Activated CD4-positive, alpha-beta T cell treated with anti-CD3 and anti-CD28 coated beads for 4 hours (primary cell): ENCODE results near the gene LSM11.
A peak's percentile ranks its signal among the peaks of the same experiment; 100 is the strongest.

Source experiments
- DNase-seq, 2 donors: peaks; one replicate each; pipeline ENCODE4 v3.0.0-alpha.2; 2020

Gene LSM11

DNA sequence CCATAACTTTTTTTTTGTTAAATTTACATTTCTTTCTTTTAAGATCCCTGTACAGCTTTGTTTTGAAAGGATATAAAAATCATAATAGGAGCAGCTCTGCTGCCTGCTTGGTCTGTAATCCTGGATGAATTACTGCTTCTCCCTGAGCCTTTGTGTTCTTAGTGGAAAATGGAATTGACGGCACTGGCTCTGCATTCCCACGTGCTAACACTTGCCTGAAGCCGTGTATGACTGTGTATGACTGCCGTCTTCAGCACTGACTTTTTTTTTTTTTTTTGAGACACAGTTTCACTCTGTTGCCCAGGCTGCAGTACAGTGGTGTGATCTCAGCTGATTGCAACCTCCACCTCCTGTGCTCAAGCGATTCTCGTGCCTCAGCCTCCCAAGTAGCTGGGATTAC, 7.5 kb upstream of the LSM11 start:
- DNase-seq: no peak

GRCh38 chr5:157739388-157740228, 3.9 kb upstream of the LSM11 start:
- DNase-seq: no peak

DNA sequence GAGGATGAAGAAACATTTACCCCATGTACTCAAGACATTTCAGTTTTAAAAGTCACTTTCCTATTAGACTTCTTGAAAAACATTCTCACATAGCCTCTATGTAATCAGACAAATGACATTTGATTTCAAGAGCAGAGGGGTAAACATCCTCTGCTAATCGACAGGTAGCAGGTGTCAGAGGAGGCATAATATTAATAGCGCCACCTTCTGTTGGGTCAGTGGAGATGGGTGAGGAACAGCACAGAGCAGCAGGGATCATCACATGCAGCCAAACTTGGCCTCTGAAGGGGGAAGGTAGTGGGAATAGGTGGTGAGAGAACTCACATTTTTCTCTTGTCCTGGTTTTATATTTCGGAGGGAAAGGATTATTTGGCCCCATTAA, 3.3 kb upstream of the LSM11 start:
- peak in 1 of 2 donors; percentile 13 for DNase-seq

DNA sequence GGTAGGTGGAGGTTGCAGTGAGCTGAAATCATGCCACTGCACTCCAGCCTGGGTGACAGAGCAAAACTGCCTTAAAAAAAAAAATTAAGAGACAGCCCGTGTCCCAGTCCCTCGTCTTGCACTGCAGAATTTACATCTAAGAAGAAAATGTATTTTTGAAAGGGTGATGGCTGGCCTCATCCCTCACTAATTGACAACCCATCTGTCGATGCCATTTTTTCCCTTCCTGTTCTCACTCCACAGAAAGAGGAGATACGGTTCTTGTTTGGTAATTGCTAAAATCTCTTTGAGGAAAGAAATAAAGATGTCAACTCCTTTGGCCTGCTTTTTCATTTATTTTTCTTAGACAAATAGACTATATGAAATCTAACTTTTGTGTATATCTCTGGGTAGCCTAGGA, 2.4 kb upstream of the LSM11 start:
- DNase-seq: no peak

DNA sequence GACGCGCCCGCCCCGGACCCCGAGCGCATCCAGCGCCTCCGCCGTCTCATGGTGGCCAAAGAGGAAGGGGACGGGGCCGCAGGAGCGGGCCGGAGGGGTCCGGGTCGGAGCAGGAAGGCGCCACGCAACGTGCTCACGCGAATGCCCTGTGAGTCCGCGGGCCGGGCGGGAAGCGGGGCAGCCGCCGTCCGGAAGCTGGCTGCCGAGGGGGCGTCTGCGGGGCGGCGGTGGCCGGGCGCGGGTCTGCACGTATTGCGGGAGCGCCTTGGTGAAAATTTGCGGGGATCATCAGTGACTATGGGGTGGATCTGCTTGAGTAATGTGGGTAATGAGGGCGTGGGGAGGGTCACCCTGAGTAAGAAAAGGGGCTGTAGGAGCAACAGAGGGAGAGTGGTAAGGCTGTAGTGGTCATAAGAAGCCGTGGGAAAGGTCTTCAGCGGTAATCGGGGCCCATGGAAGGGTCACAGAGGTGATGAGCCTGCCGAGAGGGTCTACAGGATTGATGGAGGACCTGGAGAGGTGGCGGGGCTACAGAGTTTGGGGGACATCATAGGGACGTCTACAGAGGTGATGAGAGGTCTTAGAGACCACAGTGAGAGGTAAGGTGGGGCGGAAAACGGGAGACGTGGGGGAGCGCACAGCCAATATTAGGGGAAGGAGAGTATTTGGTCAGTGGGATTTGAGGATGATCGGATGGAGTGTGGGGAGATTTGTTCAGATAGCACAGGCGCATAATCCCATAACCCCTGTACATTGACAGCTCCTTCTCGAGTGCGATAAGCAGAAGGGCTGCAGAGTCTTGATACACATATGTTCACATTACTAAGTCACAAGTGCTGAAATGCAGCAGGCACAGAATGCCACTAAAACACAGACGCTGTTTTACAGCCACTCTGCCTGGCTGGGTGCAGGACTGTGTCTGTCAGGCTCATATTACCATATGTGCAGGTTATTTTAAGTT, 819 bp downstream of the LSM11 start:
- no peak for DNase-seq

GRCh38 chr5:157745041-157745456, 1.5 kb downstream of the LSM11 start:
- DNase-seq: no peak

DNA sequence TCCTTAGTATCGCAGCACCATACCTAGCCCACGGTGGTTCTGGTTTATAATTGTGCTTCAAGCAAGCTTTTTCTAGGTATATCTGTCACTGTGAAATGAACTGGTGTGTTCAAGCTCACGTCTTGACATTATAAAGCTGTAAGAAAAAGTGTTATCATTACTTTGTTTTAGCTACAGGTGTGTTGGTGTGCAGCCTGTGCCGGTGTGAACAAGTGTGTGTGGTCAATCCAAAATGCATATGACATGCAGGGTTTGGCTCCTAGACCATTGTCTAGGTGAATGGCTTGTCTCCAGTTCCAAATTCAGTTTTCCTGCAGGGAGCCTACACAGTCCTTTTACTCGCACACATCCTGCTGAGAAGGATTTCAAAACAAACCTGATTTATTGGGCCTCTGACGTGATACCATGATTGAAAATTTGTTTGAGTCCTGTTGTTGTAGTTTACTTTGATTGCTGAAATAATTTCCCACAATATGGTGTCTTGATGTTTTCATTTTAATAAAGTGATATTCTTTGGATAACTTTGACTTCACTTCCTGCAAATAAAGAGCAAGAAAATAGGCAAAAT, 3.7 kb downstream of the LSM11 start:
- DNase-seq: no peak

GRCh38 chr5:157747766-157748700, 4.5 kb downstream of the LSM11 start:
- DNase-seq: no peak

- DNase-seq: no peak
Observed at GRCh38 chr5:157748760-157749461, 5.4 kb downstream of the LSM11 start.

DNA sequence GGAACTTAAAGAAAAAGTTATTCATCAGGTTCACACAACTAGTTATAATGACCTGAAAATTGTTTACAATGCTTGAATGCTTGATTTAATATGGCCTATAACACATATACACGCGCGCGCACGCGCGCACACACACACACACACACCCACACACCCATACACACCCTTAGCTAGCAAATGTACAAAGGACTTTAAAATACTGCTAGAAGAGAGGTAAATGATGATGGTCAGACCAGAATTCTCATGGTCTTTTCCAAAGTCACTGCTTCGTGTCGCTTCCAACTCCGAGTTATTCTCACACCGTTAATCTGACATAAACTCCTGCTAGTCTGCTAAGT, 5.9 kb downstream of the LSM11 start:
- DNase-seq: no peak

DNA sequence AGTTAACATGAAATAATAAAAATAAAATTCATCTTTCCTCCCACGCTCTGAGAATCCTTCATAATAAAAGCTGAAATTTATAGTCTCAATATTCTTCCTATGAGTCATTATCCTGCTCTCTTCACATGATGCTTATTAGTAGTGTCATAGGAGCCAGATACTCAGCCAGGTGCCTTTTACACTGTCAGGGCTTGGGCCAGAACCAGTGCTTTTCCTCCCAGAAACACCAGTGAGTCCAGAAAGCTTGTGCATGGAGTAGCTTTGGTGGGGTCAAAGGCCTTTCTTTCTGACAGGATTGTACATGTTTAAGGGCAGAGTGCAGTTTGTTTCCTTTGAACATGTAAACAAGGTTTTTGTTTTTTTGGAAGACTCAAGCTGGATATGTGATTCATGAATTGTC, 6.8 kb downstream of the LSM11 start:
- DNase-seq: no peak

DNA sequence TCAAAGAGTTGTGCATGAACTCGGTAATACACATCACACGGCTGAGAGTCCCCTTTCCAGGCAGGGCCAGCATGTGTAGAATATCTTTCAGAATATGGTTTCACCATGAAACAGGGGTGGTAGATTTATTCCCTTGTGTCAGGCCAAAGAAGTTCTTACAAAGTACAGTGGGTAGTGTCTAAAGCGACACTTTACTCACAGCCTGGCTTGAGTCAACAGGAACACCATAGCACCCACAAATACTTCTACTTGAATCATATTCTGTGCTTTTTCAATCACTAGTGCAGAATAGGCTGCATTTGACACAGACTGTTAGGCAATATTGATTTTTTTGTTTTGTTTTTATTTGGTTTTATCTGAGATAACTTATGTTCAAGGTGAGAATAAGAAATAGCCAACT, 12.6 kb downstream of the LSM11 start:
- no peak for DNase-seq

GRCh38 chr5:157758706-157759105, 15.2 kb downstream of the LSM11 start:
- DNase-seq: no peak

GRCh38 chr5:157761690-157762621, 18.4 kb downstream of the LSM11 start:
- peak; percentile 9 to 27 for DNase-seq

DNA sequence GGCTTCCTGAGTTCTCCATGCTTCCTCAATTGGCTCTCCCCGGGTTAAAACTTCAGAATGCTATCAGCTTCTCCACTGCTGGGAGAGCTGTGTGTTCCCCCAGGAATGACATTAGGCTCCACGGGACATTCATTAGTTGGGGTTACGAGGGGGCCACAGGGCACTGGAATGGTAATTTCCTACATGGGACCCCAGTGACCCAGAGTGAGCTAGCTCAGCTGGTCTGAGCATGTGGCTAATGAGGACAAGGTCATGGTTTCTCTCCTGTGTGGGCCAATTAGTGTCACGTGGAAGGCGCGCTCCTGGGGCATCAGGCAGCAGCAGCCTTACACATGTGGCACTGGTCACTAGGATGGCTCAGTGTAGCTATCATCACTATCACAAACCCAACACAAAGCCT, 21.0 kb downstream of the LSM11 start:
- no peak for DNase-seq

DNA sequence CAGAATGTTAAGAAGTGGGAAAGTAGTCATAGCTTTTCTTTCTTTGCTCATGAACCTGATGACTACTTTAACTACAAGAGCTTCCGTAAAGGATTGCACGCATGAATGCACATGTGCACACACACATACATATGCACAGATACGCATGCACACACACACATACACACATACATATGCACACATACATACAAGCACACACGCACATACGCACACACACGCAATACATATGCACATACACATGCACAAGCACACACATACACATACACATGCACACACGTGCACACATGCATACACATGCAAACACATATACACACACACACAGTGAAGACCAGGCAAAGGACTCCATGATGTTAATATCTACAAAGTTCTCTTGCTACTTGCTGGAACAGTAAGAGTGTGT, 22.9 kb downstream of the LSM11 start:
- no peak for DNase-seq

DNA sequence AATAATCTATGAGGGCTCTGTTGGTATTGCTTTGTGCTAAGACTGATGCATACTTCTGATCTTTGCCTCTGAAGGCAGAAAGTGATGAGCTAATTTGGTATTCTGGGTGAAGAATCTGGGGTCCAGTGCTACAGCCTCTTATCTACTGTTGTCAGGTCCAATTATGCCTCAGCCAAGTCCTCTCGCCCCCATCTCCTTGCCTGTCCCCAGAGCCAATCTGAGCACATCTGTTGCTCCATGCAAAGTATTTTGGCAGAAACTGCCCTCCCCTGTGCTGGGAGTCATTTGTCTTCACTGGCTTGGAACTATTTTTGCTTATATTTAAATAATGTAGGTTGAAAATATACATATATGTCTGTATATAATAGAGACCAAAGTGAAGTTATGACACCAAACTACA, 23.4 kb downstream of the LSM11 start:
- no peak for DNase-seq

DNA sequence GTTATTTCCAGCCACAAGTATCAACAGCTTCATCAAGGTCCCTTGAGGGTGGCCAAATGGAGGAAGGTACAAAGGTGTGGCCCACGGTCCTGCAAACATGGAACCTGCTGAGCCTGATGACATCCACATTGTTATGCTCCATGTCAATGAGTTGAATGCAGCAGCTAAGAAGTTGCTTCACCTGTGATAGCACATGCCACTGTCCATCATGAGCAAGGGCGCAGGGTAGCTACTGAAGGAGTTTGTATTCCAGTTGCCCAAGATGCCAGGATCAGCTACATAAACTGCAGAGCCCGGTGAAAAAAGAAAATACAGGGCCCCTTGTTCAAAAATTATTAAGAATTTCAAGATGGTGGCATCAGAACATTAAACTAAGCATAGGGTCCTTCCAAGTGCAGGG, 24.2 kb downstream of the LSM11 start:
- no peak for DNase-seq

GRCh38 chr5:157770665-157771064, 27.2 kb downstream of the LSM11 start:
- DNase-seq: no peak

DNA sequence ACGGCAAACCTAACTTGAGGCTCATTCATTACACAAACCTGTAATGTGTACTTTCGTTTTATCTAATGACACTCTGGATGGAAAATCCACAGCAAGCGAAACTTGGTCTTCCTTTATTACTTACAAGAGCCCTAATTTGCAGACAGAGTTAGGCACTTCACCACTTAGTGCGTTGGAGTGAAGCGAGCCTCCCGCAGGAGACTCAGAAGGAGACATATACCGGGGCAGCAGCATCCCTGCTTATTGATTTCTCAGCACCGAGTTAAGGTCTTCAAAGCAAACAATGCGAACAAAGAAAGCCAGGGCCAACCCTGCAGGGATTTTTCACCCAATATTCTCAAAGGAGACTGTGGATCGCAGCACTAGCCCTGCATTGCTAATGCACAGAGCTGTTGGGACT, 28.6 kb downstream of the LSM11 start:
- no peak for DNase-seq
